Lung microvascular endothelial cell (primary cell): Measurements from ENCODE around the gene CNTNAP3B. TPM values are rescaled to one million over a fixed set of nuclear protein-coding genes. Genes with fewer than 3 reads are reported as not detected.
"Not testable (repeated sequence)": the region's sequence is repeated elsewhere in the genome, so short reads cannot be mapped to it uniquely, and the experiment has no call there.

Experiments used
- DNase-seq, 2 donors: peaks; one replicate each; pipeline versions ENCODE4 v3.0.0 to v3.0.0-alpha.2; 2010; ENCODE audit warnings: low read depth in 2 of 2
- total RNA-seq: library from RNA; depleted of rRNA; stranded (reverse); fragments of >200 nt; gene quantifications from 2 replicates; pipeline ENCODE4 v1.2.1, GENCODE V29; 2014

Gene CNTNAP3B
- total RNA-seq, 1 donor from 2014 or later, result 90.7 TPM

- not testable (repeated sequence) for DNase-seq
These were observed 151.1 kb downstream of the CNTNAP3B start for GRCh38 chr9:41977965-41978600.

GRCh38 chr9:41974906-41975305 lies 154.3 kb downstream of the CNTNAP3B start:
- not testable (repeated sequence) for DNase-seq

GRCh38 chr9:41953007-41953406 lies 176.2 kb downstream of the CNTNAP3B start:
- not testable (repeated sequence) for DNase-seq

GRCh38 chr9:41941738-41942137 lies 187.5 kb downstream of the CNTNAP3B start:
- peak in 1 of 2 donors; percentile 0 for DNase-seq

GRCh38 chr9:41938143-41938542 lies 191.1 kb downstream of the CNTNAP3B start:
- not testable (repeated sequence) for DNase-seq

GRCh38 chr9:41935727-41936126 lies 193.5 kb downstream of the CNTNAP3B start:
- DNase-seq, result not testable (repeated sequence)

GRCh38 chr9:41929172-41929571 lies 200.1 kb downstream of the CNTNAP3B start:
- DNase-seq, result not testable (repeated sequence)

GRCh38 chr9:41917374-41917773 lies 211.9 kb downstream of the CNTNAP3B start:
- DNase-seq, result not testable (repeated sequence)

- not testable (repeated sequence) for DNase-seq
These were observed 223.7 kb downstream of the CNTNAP3B start for GRCh38 chr9:41905488-41905887.

- DNase-seq, result not testable (repeated sequence)
These were observed 226.5 kb downstream of the CNTNAP3B start for GRCh38 chr9:41902762-41903161.

GRCh38 chr9:41898720-41899343 lies 230.4 kb downstream of the CNTNAP3B start:
- DNase-seq, result not testable (repeated sequence)

GRCh38 chr9:41874557-41874956 lies 254.7 kb downstream of the CNTNAP3B start:
- not testable (repeated sequence) for DNase-seq

GRCh38 chr9:41855422-41855821 lies 273.8 kb downstream of the CNTNAP3B start:
- not testable (repeated sequence) for DNase-seq

- not testable (repeated sequence) for DNase-seq
These were observed 277.1 kb downstream of the CNTNAP3B start for GRCh38 chr9:41851848-41852740.

GRCh38 chr9:41847829-41848228 lies 281.4 kb downstream of the CNTNAP3B start:
- DNase-seq, result not testable (repeated sequence)

Other genes with a start within 250 kb of the CNTNAP3B start
- gene SPATA31A6, start 54.2 kb upstream of the CNTNAP3B start, total RNA-seq, result not detected in 2 replicates